ENCODE results near the gene MAGEA11. TPM values are rescaled to one million over a fixed set of nuclear protein-coding genes. Genes with fewer than 3 reads are reported as not detected.
"Not testable (repeated sequence)": the region's sequence is repeated elsewhere in the genome, so short reads cannot be mapped to it uniquely, and the experiment has no call there.

Gene MAGEA11
- total and polyA plus RNA-seq, 7 donors, result not detected

- not testable (repeated sequence) for H3K36me3 ChIP-seq (ENCODE audit: insufficient read depth in 1 of 2, low read depth in 1 of 2); H3K9me3 ChIP-seq; H3K4me3 ChIP-seq; H3K27me3 ChIP-seq (ENCODE audit: insufficient read depth in 3 of 3, low read length in 2 of 3); ATAC-seq; H3K27ac ChIP-seq; H3K4me1 ChIP-seq; DNase-seq
- WGBS, 3 donors, result 69 to 78% (median 69%) methylated on average over 2 of the region's 6 CpGs
- intact Hi-C loops (cut with DNase I), result loop anchor here in 1 of 2 donors (10.0 kb wide), 1 partner anchor 102 kb away; no protein-coding TSS in a partner anchor
These were observed 34.6 kb downstream of the MAGEA11 start for GRCh38 chrX:149746390-149747007.

GRCh38 chrX:149757206-149758067 lies 45.6 kb downstream of the MAGEA11 start:
- H3K4me3 ChIP-seq, result no peak overlapping the region
- no peaks in the 10 kb centered on the region for H3K9me3 ChIP-seq
- ATAC-seq (no peak), DNase-seq (no peak)
- H3K4me1 ChIP-seq, result no peaks in the 10 kb centered on the region
- H3K27me3 ChIP-seq (ENCODE audit: insufficient read depth in 3 of 3, low read length in 2 of 3), result peaks cover 0 to 5% (median 0%) of the 10 kb centered on the region in 3 donors
- WGBS, 3 donors, result 75 to 84% (median 79%) methylated on average over 7 to 8 of the region's 8 CpGs
- TF ChIP-seq CTCF (IDR thresholded peaks at IDR 0.05), result no peak
- no peak overlapping the region for H3K27ac ChIP-seq
- H3K36me3 ChIP-seq (ENCODE audit: insufficient read depth in 1 of 2, low read depth in 1 of 2), result no peaks in the 10 kb centered on the region
- intact Hi-C loops (cut with DNase I), result no loop called here

GRCh38 chrX:149758068-149758714 lies 46.3 kb downstream of the MAGEA11 start:
- no peak for TF ChIP-seq CTCF (IDR thresholded peaks at IDR 0.05)
- Histone ChIP-seq H3K9me3 (no peaks in the 10 kb centered on the region), H3K36me3 (ENCODE audit: insufficient read depth in 1 of 2, low read depth in 1 of 2) (no peaks in the 10 kb centered on the region), H3K4me3 (no peak overlapping the region), H3K27ac (no peak overlapping the region), H3K4me1 (no peaks in the 10 kb centered on the region), H3K27me3 (ENCODE audit: insufficient read depth in 3 of 3, low read length in 2 of 3) (peaks cover 0 to 5% (median 0%) of the 10 kb centered on the region in 3 donors)
- WGBS, 3 donors, result 89 to 92% (median 89%) methylated on average over 9 to 18 of the region's 18 CpGs
- DNase-seq (no peak), ATAC-seq (no peak)
- intact Hi-C loops (cut with DNase I), result no loop called here

GRCh38 chrX:149758715-149759078 lies 46.8 kb downstream of the MAGEA11 start:
- H3K27me3 ChIP-seq (ENCODE audit: insufficient read depth in 3 of 3, low read length in 2 of 3); H3K36me3 ChIP-seq (ENCODE audit: insufficient read depth in 1 of 2, low read depth in 1 of 2); H3K9me3 ChIP-seq; intact Hi-C loops (cut with DNase I); H3K4me1 ChIP-seq; DNase-seq; H3K4me3 ChIP-seq; ATAC-seq; H3K27ac ChIP-seq: not testable (repeated sequence)
- 73 to 94% (median 80%) methylated on average over 9 to 16 of the region's 17 CpGs for WGBS, 3 donors

GRCh38 chrX:149759824-149760223 lies 48.0 kb downstream of the MAGEA11 start:
- WGBS, 3 donors, result 79 to 90% (median 87%) methylated on average over 7 of the region's 7 CpGs
- intact Hi-C loops (cut with DNase I), result no loop called here
- Histone ChIP-seq H3K27me3 (ENCODE audit: insufficient read depth in 3 of 3, low read length in 2 of 3) (peaks cover 0 to 5% (median 0%) of the 10 kb centered on the region in 3 donors), H3K9me3 (no peaks in the 10 kb centered on the region), H3K27ac (no peak overlapping the region), H3K4me1 (no peaks in the 10 kb centered on the region), H3K4me3 (no peak overlapping the region), H3K36me3 (ENCODE audit: insufficient read depth in 1 of 2, low read depth in 1 of 2) (no peaks in the 10 kb centered on the region)
- no peak for ATAC-seq
- no peak for DNase-seq
- no peak for TF ChIP-seq CTCF (IDR thresholded peaks at IDR 0.05)

All from psoas muscle (tissue), 8 donors.